HL-60/S4 treated with phorbol 12-myristate 13-acetate at 8.2 ng/mL for 4 days and 3 days (cell line): ENCODE data around the gene GPR141.
"Not testable (repeated sequence)": the region's sequence is repeated elsewhere in the genome, so short reads cannot be mapped to it uniquely, and the experiment has no call there.

ENCODE experiments used
- in situ Hi-C: fragments of 300-500 bp; cut with MboI; formaldehyde crosslinking; loops from 2 replicates; pipeline ENCODE4 v1.15.0; 2022; ENCODE audit warnings: low sequenced_read_pairs

The GPR141 gene

GRCh38 chr7:37684927-37685326 lies 1.4 kb downstream of the GPR141 start:
- in situ Hi-C loops: no loop called here

- in situ Hi-C loops: no loop called here
Observed at GRCh38 chr7:37686556-37687345, 3.2 kb downstream of the GPR141 start.

GRCh38 chr7:37690206-37690605 lies 6.6 kb downstream of the GPR141 start:
- in situ Hi-C loops: no loop called here

- in situ Hi-C loops: no loop called here
Observed at GRCh38 chr7:37694208-37695094, 10.9 kb downstream of the GPR141 start.

GRCh38 chr7:37698276-37698675 lies 14.7 kb downstream of the GPR141 start:
- in situ Hi-C loops: no loop called here

- in situ Hi-C loops: no loop called here
Observed at GRCh38 chr7:37698782-37699181, 15.2 kb downstream of the GPR141 start.

GRCh38 chr7:37701769-37702168 lies 18.2 kb downstream of the GPR141 start:
- in situ Hi-C loops: no loop called here

- in situ Hi-C loops: no loop called here
Observed at GRCh38 chr7:37703361-37703760, 19.8 kb downstream of the GPR141 start.

- in situ Hi-C loops: not testable (repeated sequence)
Observed at GRCh38 chr7:37704328-37704833, 20.8 kb downstream of the GPR141 start.

- in situ Hi-C loops: no loop called here
Observed at GRCh38 chr7:37705976-37706375, 22.4 kb downstream of the GPR141 start.

GRCh38 chr7:37706804-37707203 lies 23.2 kb downstream of the GPR141 start:
- in situ Hi-C loops: no loop called here

- in situ Hi-C loops: no loop called here
Observed at GRCh38 chr7:37707754-37708485, 24.4 kb downstream of the GPR141 start.

- in situ Hi-C loops: no loop called here
Observed at GRCh38 chr7:37709631-37710509, 26.3 kb downstream of the GPR141 start.

GRCh38 chr7:37713613-37714012 lies 30.0 kb downstream of the GPR141 start:
- in situ Hi-C loops: no loop called here

- in situ Hi-C loops: no loop called here
Observed at GRCh38 chr7:37714606-37715005, 31.0 kb downstream of the GPR141 start.

GRCh38 chr7:37718585-37718984 lies 35.0 kb downstream of the GPR141 start:
- in situ Hi-C loops: no loop called here

GRCh38 chr7:37719077-37719476 lies 35.5 kb downstream of the GPR141 start:
- in situ Hi-C loops: no loop called here

- in situ Hi-C loops: loop anchor here (25.0 kb wide), 1 partner anchor 87 kb away; no protein-coding TSS in a partner anchor
Observed at GRCh38 chr7:37724732-37725131, 41.2 kb downstream of the GPR141 start.

GRCh38 chr7:37726016-37726415 lies 42.5 kb downstream of the GPR141 start:
- in situ Hi-C loops: loop anchor here (25.0 kb wide), 1 partner anchor 89 kb away; no protein-coding TSS in a partner anchor

- in situ Hi-C loops: loop anchor here (25.0 kb wide), 1 partner anchor 91 kb away; no protein-coding TSS in a partner anchor
Observed at GRCh38 chr7:37728747-37729146, 45.2 kb downstream of the GPR141 start.
